HUES6 (cell line): ENCODE measurements around the gene AFF1.
"Not testable (repeated sequence)": the region's sequence is repeated elsewhere in the genome, so short reads cannot be mapped to it uniquely, and the experiment has no call there.

Source experiments
- H3K27ac ChIP-seq: 2 replicates; pipeline ENCODE4 v1.7.0; 2013; ENCODE audit warnings: low read depth, mild to moderate bottlenecking, low read length, inconsistent platforms
- H3K27me3 ChIP-seq: 2 replicates; pipeline ENCODE4 v1.6.1; 2013; ENCODE audit warnings: low read length; ENCODE audit not compliant: control insufficient read depth, insufficient read depth
- H3K36me3 ChIP-seq: 2 replicates; pipeline ENCODE4 v1.6.1; 2013; ENCODE audit warnings: low read length; ENCODE audit not compliant: control insufficient read depth, insufficient read depth
- H3K4me1 ChIP-seq: 2 replicates; pipeline ENCODE4 v1.6.1; 2013; ENCODE audit warnings: low read length; ENCODE audit not compliant: control insufficient read depth, insufficient read depth
- H3K4me3 ChIP-seq: 2 replicates; pipeline ENCODE4 v1.5.1; 2013; ENCODE audit warnings: low read depth, low read length
- H3K9ac ChIP-seq: one replicate; pipeline ENCODE4 v1.6.1; 2013; ENCODE audit warnings: mild to moderate bottlenecking, low read length
- H3K9me3 ChIP-seq: 2 replicates; pipeline ENCODE4 v1.6.1; 2013; ENCODE audit warnings: low read depth, low read length; ENCODE audit not compliant: control insufficient read depth, insufficient read depth

AFF1 gene

GRCh38 chr4:87075876-87076275 lies 141.1 kb downstream of the AFF1 start:
- no peak overlapping the region for H3K9ac ChIP-seq
- no peaks in the 10 kb centered on the region for H3K36me3 ChIP-seq
- H3K4me1 ChIP-seq, result peaks cover 25% of the 10 kb centered on the region
- H3K27ac ChIP-seq, result no peak overlapping the region
- no peak overlapping the region for H3K4me3 ChIP-seq
- no peaks in the 10 kb centered on the region for H3K9me3 ChIP-seq
- H3K27me3 ChIP-seq, result no peaks in the 10 kb centered on the region

DNA sequence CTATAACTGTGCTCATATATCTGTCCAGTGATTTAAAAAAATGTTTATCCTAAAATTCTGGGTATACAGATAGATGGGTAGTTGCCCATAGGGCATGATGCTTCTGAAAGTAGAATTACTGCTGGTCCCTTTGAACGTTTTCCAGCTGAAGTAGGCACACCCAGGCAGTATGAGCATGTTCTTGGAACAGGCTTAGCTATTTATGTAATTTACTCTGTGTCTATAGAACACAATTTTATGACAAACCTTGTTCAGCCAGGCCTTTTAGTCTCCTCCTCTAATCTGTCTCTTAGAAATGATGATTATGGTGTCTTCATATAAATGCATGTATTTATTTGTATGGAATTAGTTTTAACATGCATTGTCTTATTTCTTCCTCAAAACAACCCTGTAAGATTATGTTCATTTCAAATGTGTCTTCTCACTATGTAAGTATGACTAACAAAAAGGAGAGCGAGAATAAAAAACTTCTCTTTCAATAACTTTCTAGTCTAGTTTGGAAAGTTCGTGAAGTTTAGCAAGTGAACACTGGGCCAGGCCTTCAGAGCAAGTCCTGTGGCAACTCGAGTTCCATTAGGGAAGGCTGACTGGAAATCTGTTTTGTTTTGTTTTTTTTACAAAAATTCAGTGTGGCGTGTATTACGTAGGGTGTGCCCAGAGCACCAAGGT lies 142.0 kb downstream of the AFF1 start:
- Histone ChIP-seq H3K9me3 (no peaks in the 10 kb centered on the region), H3K9ac (no peak overlapping the region), H3K4me1 (peaks cover 25% of the 10 kb centered on the region), H3K36me3 (no peaks in the 10 kb centered on the region), H3K27me3 (no peaks in the 10 kb centered on the region), H3K4me3 (no peak overlapping the region), H3K27ac (no peak overlapping the region)

DNA sequence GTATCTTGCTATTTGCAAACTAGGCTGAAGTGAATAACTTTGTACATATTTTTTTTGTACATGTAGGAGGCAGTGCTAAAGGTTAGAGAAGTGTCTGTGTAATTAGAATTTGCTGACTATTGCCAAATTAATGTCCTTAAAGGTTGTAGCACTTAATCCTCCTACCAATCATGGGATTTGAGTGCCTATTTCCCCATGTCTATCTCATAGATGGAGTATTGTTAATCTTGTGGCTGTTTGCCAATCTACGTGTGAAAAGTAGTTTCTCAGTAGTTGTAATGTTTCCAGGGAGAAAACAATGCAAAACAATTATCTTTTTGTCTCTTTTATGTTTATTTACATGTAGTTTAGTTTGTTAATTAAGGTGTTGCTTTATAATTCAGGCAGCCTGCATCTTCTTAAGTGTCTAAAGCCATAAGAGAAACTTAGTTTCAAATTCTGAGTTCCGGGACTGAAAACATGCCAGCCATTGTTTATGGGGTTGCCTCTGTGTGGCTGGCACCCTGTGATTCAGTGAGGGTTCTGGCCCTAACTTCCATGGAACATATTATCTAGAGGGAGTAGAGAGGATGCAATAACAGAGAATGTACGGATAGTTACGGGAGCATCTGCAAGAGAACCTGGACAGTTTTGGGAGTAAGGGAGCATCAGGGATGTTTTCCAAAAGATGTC lies 143.2 kb downstream of the AFF1 start:
- Histone ChIP-seq H3K27ac (no peak overlapping the region), H3K9me3 (no peaks in the 10 kb centered on the region), H3K27me3 (no peaks in the 10 kb centered on the region), H3K36me3 (no peaks in the 10 kb centered on the region), H3K9ac (no peak overlapping the region), H3K4me1 (peaks cover 25% of the 10 kb centered on the region), H3K4me3 (no peak overlapping the region)

DNA sequence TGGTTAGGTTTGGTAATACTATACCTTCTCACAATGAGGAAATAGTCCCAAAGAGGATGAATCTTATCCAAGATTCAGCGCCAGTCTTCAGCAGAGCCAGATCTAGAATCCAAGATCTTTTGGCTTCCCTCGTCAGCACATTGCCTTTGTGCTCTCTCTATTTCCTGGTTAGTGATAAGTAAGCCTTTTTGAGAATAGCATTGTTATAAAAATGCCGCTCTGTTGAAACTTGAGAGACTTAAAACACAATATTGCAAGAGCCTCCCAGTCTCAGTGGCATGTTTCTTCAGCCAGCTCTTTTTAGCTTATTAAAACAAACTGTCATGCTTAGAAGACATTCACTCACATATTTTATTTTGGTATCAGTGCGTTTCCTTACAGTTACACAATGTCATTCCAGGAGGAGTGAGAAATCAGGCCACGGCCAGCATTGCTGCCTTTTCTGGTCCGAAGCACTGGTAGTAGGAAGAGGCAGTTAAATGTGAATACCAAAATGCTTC lies 144.2 kb downstream of the AFF1 start:
- H3K27ac ChIP-seq, result no peak overlapping the region
- H3K36me3 ChIP-seq, result peaks cover 5% of the 10 kb centered on the region
- peaks cover 18% of the 10 kb centered on the region for H3K4me1 ChIP-seq
- H3K9ac ChIP-seq, result no peak overlapping the region
- H3K27me3 ChIP-seq, result no peaks in the 10 kb centered on the region
- H3K4me3 ChIP-seq, result no peak overlapping the region
- H3K9me3 ChIP-seq, result no peaks in the 10 kb centered on the region

DNA sequence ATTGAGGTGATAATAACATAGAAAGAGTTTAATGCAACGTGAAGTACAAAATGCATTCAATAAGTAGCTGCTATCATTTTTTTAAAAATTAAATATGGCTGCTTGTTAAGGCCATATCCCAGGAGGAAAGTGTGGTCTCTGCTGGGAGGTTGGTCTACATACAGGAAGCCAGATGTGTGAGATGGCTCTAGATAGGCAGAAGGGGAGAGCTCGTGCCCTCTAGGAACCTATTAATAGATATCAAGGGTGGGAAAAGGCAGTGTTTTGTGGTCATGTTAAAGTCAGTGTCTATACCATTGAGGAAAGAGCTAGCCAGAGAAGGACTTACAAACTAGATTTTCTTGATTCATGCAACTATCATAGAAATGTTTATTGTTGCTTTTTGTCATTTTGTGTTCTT lies 145.2 kb downstream of the AFF1 start:
- H3K27ac ChIP-seq, result no peak overlapping the region
- H3K4me3 ChIP-seq, result no peak overlapping the region
- peaks cover 12% of the 10 kb centered on the region for H3K36me3 ChIP-seq
- H3K4me1 ChIP-seq, result peaks cover 18% of the 10 kb centered on the region
- H3K9me3 ChIP-seq, result no peaks in the 10 kb centered on the region
- no peak overlapping the region for H3K9ac ChIP-seq
- no peaks in the 10 kb centered on the region for H3K27me3 ChIP-seq

GRCh38 chr4:87080462-87080861 lies 145.7 kb downstream of the AFF1 start:
- no peak overlapping the region for H3K9ac ChIP-seq
- no peak overlapping the region for H3K27ac ChIP-seq
- H3K4me3 ChIP-seq, result no peak overlapping the region
- no peaks in the 10 kb centered on the region for H3K9me3 ChIP-seq
- H3K27me3 ChIP-seq, result no peaks in the 10 kb centered on the region
- peaks cover 14% of the 10 kb centered on the region for H3K36me3 ChIP-seq
- H3K4me1 ChIP-seq, result peaks cover 18% of the 10 kb centered on the region

- Histone ChIP-seq H3K9me3 (no peaks in the 10 kb centered on the region), H3K4me1 (peaks cover 17% of the 10 kb centered on the region), H3K27me3 (no peaks in the 10 kb centered on the region), H3K4me3 (no peak overlapping the region), H3K9ac (no peak overlapping the region), H3K36me3 (peaks cover 20% of the 10 kb centered on the region), H3K27ac (no peak overlapping the region)
These were observed 147.0 kb downstream of the AFF1 start for GRCh38 chr4:87081826-87082225.

DNA sequence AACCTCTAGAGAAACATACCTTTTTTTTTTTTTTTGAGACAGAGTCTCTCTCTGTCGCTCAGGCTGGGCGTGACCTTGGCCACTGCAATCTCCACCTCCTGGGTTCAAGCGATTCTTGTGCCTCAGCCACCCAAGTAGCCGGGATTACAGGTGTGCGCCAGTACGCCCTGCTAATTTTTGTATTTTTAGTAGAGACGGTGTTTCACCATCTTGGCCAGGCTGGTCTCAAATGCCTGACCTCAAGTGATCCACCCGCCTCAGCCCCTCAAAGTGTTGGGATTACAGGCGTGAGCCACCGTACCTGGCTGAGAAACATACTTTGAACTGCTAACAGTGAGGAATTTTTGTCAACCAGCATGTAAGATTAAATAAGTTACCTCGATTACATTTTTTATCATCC lies 150.9 kb downstream of the AFF1 start:
- H3K9me3 ChIP-seq, H3K9ac ChIP-seq, H3K4me3 ChIP-seq, H3K4me1 ChIP-seq, H3K27me3 ChIP-seq, H3K27ac ChIP-seq: not testable (repeated sequence)
- H3K36me3 ChIP-seq, result peaks cover 40% of the 10 kb centered on the region

DNA sequence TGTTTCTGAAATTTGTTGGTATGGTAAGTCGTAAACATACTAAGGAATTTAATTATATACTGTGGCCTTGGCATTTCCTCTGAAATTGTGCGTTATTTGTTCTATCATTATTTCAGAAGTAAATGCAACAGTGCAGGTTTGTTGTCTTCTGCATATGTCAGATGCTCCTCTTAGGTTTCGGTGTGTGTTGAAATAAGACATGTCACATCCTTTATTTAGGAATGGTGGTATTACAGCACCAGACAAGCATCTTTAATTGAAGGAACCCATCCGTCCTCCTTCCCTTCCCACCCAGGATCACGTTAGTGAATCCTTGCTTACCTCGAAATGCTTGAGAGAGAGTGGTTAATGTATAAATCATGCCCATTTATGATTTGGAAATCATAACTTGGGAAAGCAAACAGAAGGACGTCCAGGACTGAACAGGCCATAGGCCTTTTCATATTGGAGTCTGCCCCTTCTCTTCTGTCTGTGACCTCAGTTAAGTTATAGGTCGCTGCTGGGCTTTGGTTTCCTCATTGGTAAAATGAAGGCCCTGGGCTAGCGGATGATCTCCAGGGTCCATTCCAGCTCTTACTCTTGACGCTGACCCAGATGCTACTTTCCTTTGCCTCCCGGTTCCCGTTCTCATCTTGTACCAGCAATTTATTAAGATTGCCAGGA lies 151.5 kb downstream of the AFF1 start:
- Histone ChIP-seq H3K36me3 (peaks cover 40% of the 10 kb centered on the region), H3K27ac (no peak overlapping the region), H3K27me3 (no peaks in the 10 kb centered on the region)

DNA sequence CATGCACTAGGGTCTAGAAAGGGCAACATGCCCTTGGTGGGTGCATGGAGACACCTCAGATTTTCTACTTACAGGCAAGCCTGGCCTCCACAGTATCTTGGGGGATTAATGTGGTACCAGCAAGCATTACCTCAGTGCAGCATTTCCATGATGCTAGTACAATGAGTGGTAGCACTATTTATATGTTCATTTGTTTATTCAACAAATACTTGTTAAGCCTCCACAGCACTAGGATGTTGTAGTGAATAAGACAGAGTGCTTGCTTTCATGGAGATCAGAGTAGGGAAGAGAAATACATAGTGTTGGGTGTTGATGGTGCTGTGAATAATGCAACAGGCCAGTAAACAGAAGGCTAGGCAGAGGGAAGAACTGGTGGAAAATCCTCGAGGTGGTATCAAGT lies 152.2 kb downstream of the AFF1 start:
- no peak overlapping the region for H3K9ac ChIP-seq
- no peak overlapping the region for H3K4me3 ChIP-seq
- peaks cover 9% of the 10 kb centered on the region for H3K4me1 ChIP-seq
- no peak overlapping the region for H3K27ac ChIP-seq
- no peaks in the 10 kb centered on the region for H3K9me3 ChIP-seq
- H3K36me3 ChIP-seq, result peaks cover 44% of the 10 kb centered on the region
- no peaks in the 10 kb centered on the region for H3K27me3 ChIP-seq

More for the DNA sequence above, 151.5 kb downstream of the AFF1 start:
- no peaks in the 10 kb centered on the region for H3K9me3 ChIP-seq
- H3K4me3 ChIP-seq, result no peak overlapping the region
- H3K9ac ChIP-seq, result no peak overlapping the region
- H3K4me1 ChIP-seq, result peaks cover 9% of the 10 kb centered on the region

- H3K9ac ChIP-seq, result no peak overlapping the region
- no peak overlapping the region for H3K4me3 ChIP-seq
- H3K4me1 ChIP-seq, result peaks cover 9% of the 10 kb centered on the region
- H3K9me3 ChIP-seq, result no peaks in the 10 kb centered on the region
- no peaks in the 10 kb centered on the region for H3K27me3 ChIP-seq
- no peak overlapping the region for H3K27ac ChIP-seq
- peaks cover 47% of the 10 kb centered on the region for H3K36me3 ChIP-seq
These were observed 152.6 kb downstream of the AFF1 start for GRCh38 chr4:87087420-87087819.
